HFFc6 (cell line): ENCODE measurements around the gene TIAM1. TPM values are rescaled to one million over a fixed set of nuclear protein-coding genes. Genes with fewer than 3 reads are reported as not detected.

ENCODE experiments used
- DNase-seq: peaks from one replicate; pipeline ENCODE4 v3.0.0-alpha.2; 2018
- H3K27ac Mint-ChIP-seq: 2 replicates; pipeline ENCODE4 v1.8.0; 2020; ENCODE audit warnings: mild to moderate bottlenecking, mixed read lengths
- H3K27me3 Mint-ChIP-seq: 2 replicates; pipeline ENCODE4 v1.8.0; 2021; ENCODE audit warnings: mild to moderate bottlenecking, moderate library complexity, mixed read lengths; ENCODE audit not compliant: insufficient read depth
- H3K36me3 Mint-ChIP-seq: 2 replicates; pipeline ENCODE4 v1.8.0; 2021; ENCODE audit warnings: low read depth, mixed read lengths
- H3K4me1 Mint-ChIP-seq: 2 replicates; pipeline ENCODE4 v1.8.0; 2020; ENCODE audit warnings: low read depth, mixed read lengths
- H3K4me3 Mint-ChIP-seq: 2 replicates; pipeline ENCODE4 v1.8.0; 2020; ENCODE audit warnings: mild to moderate bottlenecking, moderate library complexity, mixed read lengths
- H3K9me3 Mint-ChIP-seq: 2 replicates; pipeline ENCODE4 v1.8.0; 2020; ENCODE audit warnings: mild to moderate bottlenecking, mixed read lengths
- total RNA-seq, 6 experiments: library from RNA; stranded (reverse); fragmentation: NEBNext Ultra II Directional; extraction: Animal tissue kit (Norgen Biotek cat#: 25700); gene quantifications; 2 replicates in 1 of 6; 3 replicates in 5 of 6; pipeline ENCODE4 v1.2.3, GENCODE V29; 2021
- TF ChIP-seq, protein P1 (sequence below): fragments of 200-600 bp; sonication (generic); IDR thresholded peaks from 2 replicates; pipeline ENCODE4 v1.5.0; 2021; ENCODE audit warnings: antibody characterized with exemption, mild to moderate bottlenecking

The TIAM1 gene
- total RNA-seq, 6 experiments from 2014 or later, result 0.02 to 0.43 (median 0.27) TPM; not detected in 1

DNA sequence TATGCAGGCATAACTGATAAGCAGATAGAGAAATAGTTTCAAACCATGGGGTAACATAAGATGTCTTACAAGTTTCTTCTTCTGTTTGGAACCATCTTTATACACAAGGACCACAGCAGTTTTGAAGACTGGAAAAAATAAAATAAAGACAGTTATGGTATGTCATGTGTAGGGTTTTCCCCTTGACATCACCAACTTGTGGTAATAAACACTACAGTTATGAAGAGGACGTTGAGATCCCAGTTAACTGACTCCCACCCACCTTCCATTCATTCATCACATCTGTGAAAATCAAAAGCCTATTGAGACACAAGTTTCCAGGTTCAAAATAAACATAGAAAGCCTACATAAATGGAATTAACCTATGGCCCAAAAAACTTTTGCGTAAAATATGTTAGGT lies 213.2 kb downstream of the TIAM1 start:
- no peak for DNase-seq
- no peak overlapping the region for H3K4me3 Mint-ChIP-seq

DNA sequence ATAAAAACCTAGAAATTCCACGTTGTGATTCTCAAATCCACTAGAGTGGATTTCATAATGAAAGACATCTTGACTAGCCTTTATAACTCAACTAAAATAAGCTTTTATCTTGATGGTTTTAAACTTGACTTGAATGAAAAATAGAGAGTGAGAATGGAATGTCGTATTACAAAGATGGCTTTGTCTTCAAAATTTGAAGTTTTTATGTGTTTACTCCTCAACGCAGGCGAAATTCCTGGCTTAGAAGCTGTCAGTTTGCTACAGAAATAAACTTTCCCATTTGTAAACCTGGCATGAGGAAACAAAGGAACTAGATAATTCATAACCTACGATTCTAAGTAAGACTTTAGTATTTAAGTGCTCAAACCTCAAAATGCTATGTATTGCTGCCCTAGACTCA lies 215.8 kb downstream of the TIAM1 start:
- Mint-ChIP-seq H3K4me1 (no peaks in the 10 kb centered on the region), H3K4me3 (no peak overlapping the region), H3K36me3 (no peaks in the 10 kb centered on the region), H3K9me3 (peaks cover 17% of the 10 kb centered on the region), H3K27me3 (no peaks in the 10 kb centered on the region), H3K27ac (no peak overlapping the region)
- DNase-seq, result no peak
- TF ChIP-seq, protein P1, sequence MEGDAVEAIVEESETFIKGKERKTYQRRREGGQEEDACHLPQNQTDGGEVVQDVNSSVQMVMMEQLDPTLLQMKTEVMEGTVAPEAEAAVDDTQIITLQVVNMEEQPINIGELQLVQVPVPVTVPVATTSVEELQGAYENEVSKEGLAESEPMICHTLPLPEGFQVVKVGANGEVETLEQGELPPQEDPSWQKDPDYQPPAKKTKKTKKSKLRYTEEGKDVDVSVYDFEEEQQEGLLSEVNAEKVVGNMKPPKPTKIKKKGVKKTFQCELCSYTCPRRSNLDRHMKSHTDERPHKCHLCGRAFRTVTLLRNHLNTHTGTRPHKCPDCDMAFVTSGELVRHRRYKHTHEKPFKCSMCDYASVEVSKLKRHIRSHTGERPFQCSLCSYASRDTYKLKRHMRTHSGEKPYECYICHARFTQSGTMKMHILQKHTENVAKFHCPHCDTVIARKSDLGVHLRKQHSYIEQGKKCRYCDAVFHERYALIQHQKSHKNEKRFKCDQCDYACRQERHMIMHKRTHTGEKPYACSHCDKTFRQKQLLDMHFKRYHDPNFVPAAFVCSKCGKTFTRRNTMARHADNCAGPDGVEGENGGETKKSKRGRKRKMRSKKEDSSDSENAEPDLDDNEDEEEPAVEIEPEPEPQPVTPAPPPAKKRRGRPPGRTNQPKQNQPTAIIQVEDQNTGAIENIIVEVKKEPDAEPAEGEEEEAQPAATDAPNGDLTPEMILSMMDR, result no peak

More for the DNA sequence above, 213.2 kb downstream of the TIAM1 start:
- no peaks in the 10 kb centered on the region for H3K27me3 Mint-ChIP-seq
- H3K4me1 Mint-ChIP-seq, result no peaks in the 10 kb centered on the region
- H3K9me3 Mint-ChIP-seq, result peaks cover 33% of the 10 kb centered on the region
- H3K36me3 Mint-ChIP-seq, result no peaks in the 10 kb centered on the region
- H3K27ac Mint-ChIP-seq, result no peak overlapping the region
- TF ChIP-seq, protein P1, result no peak

DNA sequence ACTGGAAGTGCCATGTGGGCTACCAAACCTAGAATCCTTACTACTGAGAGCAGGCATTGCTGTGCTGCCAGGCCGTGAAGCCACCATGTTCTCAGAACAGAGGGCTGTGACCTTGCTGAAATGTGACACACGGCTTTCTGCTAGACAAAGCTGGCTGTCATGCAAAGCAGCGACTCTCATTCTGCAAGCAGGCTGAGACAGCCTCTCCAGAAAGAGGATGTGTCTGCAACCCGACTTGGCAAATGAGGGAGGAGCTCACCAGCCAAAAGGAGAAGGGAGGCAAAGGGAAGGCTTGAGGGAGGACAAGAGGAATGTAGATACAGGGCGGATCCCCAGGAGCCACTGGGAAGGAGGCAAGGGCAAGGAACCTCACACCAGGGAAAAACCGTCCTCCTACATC lies 220.1 kb downstream of the TIAM1 start:
- H3K4me1 Mint-ChIP-seq, result no peaks in the 10 kb centered on the region
- DNase-seq, result no peak
- no peak overlapping the region for H3K4me3 Mint-ChIP-seq
- H3K36me3 Mint-ChIP-seq, result no peaks in the 10 kb centered on the region
- no peak overlapping the region for H3K27ac Mint-ChIP-seq
- TF ChIP-seq, protein P1, result no peak
- peaks cover 6% of the 10 kb centered on the region; the same call in 1 of the 2 replicates for H3K9me3 Mint-ChIP-seq
- no peaks in the 10 kb centered on the region for H3K27me3 Mint-ChIP-seq

DNA sequence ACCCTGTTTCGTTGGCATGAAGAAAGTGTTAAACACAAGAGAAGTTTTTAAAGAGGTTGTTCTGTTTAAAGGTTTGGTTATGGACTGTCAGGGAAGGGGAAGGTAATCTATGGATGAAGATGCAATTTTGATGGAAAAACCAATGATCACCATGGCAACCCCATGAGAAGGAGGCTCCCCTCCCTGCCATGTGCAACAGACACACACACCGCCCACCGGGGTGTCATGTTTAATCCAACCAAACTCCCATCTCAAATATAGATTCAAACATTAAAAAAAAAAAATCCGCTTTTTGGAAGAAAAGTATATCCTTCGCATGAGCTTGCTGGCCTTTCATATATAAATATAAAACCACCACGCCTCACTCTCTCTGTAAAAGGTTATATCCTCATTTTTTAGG lies 224.9 kb downstream of the TIAM1 start:
- Mint-ChIP-seq H3K27ac (no peak overlapping the region), H3K4me1 (peaks cover 8% of the 10 kb centered on the region; the same call in 1 of the 2 replicates), H3K36me3 (no peaks in the 10 kb centered on the region), H3K27me3 (peaks cover 3% of the 10 kb centered on the region), H3K9me3 (peaks cover 4% of the 10 kb centered on the region; the same call in 1 of the 2 replicates), H3K4me3 (no peak overlapping the region)
- TF ChIP-seq, protein P1, result no peak
- DNase-seq, result no peak

DNA sequence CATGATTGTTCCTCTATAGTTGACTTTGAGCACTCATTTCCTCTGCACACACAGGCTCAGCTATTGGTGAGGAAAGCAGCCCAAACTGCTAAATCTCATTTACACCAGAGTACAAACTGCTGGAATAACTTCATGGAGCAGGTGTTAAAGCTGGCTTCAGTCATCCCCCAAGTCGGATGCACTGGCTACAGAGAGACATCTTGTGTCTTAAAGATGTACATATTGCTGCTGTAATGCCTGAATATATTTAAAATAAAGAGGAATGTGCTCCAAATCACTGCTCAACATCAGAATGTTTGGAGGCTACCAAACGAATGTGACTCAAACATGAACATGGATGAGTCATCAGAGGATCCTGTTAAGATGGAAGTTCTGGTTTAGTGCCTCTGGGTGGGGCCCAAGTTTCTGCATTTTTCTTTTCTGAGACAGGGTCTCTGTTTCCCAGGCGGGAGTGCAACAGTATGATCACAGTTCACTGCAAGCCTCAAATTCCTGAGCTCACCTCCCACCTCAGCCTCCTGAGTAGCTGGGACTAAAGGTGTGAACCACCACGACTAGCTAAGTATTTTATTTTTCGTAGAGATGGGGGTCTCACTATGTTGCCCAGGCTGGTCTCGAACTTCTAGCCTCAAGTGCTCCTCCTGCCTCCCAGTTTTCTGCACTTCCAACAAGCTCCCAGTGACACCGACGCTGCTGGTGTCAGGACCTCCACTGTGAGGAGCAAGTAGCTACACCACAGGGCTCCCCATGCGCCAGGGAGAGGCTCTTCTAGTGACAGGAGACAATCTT lies 226.7 kb downstream of the TIAM1 start:
- H3K27me3 Mint-ChIP-seq, result peaks cover 3% of the 10 kb centered on the region
- no peak overlapping the region for H3K27ac Mint-ChIP-seq
- H3K4me1 Mint-ChIP-seq, result peaks cover 8% of the 10 kb centered on the region; the same call in 1 of the 2 replicates
- TF ChIP-seq, protein P1, result no peak
- peaks cover 8% of the 10 kb centered on the region; the same call in 1 of the 2 replicates for H3K9me3 Mint-ChIP-seq
- H3K4me3 Mint-ChIP-seq, result no peak overlapping the region
- peak; percentile 27 for DNase-seq
- no peaks in the 10 kb centered on the region for H3K36me3 Mint-ChIP-seq
